SIG-M5 treated with dmso at 0.1 percent for 504 hours (cell line): ENCODE data around the gene DCTD.
"Not testable (repeated sequence)": the region's sequence is repeated elsewhere in the genome, so short reads cannot be mapped to it uniquely, and the experiment has no call there.

Experiments used
- DNase-seq: peaks from one replicate; lab custom pipeline; 2025; ENCODE audit not compliant: unreplicated experiment; lab: John Stamatoyannopoulos, UW

The DCTD gene

DNA sequence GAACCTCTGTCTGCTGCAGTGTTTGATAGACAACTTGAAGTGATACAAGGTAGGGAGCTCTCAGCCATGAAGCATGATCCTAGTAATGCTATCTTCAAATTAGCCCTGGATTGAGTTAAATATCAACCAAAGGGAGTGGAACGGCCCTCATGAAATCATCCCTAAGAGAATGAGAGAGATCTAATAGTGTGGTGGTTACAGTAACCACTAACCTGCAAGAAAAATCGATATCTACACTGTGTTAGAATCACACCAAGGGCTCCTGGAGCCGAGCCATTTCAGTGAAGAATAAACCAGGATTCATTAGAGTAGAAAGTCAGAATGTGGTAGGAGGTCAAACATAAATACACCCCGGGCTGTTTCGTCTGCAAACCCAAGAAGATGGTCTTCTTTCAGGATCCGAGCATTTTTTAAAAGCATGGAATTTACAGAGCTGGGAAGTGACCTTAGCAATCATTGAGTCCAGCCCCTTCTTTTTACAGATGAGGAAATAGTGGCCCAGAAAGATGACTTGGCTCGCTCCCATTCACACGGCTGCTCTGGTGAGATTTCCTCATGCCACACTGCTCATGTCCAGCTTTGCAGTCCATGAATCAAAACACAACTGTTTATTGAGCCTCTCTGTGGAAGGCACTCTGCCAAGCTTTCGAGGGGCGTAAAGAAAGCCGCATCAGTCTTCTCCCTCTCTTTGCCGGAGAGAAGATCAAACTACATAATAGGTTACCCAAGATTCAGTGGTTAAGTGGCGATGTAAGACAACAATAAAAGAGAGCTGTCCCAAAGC, 5.5 kb upstream of the DCTD start:
- DNase-seq = no peak

DNA sequence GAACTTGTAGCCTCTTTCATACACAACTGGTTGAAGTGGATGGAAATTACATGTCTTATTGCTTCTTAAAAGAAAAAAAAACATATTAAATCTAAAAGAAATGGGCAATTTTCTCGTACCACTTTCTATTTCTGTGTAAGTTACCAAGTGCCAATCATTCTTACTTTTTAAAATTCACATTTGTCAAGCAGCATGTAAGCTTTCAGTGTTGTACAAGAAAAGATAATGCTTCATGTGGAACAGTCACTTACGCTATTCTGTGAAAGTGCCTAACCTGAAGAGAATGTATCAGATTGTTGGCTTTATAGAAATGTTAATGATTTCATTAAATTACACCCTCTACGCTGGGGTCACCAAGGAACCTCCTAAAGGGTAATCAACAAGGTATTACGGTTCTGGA, 4.4 kb upstream of the DCTD start:
- no peak for DNase-seq

DNA sequence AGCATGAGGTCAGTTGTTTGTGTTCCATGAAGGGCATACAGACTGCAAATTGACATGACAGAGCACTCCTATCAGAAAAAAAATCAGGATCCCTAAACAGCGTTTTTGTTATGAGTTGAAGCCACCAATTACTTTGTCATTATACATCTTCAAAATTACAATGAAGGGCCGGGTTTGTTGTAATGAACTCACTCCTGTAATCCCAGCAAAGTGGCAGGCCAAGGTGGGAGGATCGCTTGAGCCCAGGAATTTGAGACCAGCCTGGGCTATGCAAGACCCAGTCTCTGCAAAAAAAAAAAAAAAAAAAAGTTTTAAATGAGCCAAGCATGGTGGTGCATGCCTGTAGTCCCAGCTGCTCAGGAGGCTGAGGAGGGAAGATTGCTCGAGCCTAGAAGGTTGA, 3.5 kb upstream of the DCTD start:
- no peak for DNase-seq

DNA sequence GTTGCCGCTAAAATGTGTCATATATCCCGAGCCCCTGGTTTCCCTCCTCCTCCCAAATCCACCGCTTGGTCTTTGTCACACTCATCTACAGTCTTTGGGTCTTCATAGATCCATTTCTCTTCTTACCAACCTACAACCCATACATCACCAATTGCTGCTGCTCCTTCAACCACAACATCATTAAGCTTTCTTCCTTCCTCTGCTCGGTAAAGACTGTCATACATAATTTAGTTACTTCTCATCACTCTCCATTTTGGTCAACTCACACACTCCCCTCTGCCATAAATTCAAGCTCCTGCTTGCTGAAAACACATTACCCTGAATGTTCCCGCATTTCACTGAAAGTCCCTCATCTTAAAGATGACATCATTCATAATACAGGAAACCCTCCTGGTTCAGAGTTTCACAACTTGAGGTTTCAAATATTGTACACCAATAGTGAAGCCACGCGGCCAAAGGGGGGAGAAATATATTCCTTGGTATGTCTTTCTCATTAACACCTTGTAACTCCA, 1.7 kb upstream of the DCTD start:
- peak; percentile 20 for DNase-seq

DNA sequence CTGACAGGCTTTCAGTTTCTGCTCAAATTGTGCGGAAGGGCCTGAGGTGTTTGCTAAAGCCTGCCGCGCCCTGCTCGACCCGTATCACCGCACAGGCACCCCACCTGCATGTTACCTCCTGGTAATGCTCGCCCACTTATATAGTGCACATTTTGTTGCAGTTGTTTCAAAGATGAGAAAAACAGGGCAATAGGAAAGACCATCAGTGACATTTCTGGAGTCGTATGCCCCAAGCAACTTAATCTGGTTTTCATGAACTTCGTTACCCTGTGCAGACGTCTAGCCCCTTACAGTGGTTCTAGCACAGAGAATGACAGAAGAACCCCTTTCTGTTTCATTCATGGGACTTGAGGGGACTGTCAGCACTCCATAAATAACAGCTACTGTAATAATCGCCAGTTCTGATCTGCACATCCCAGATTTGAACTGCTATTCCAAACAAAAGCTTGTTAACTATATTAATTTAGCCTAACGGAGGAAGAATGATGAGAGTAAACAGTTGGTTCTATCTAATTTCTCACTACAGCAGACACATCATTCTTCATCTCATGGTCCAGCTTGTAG, 940 bp upstream of the DCTD start:
- no peak for DNase-seq

DNA sequence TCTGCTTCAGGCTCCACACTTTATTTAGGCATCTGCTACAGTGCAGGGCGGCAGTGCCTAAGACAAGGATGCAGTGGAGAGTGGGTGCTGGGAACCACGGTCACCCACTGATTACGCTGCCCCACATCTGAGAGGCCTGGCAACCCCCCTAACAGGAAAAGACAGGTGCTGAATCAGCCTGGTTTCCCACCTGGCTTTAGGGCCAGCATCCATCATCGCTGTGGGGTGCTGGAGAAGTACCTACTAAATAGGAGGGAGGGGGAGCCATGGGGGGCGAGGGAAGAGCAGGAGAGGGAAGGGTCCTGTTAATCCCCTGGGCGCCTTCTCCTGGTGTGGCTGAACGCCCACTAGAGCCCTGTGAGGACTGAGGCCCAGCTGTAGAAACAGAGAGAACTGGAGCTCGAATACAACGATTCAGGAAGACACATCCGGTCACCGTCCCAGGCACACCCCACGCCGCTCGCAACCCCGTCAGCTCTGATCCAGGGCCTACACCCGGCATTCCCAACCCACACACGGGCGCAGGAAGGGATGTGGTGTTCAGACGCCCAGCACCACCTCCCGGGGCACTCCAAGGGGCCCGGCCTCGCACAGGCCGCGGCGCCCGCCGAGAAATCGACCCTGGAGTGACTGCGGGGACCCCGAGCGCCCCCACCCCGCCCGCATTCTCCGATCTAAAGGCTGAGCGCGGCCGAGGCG, 554 bp downstream of the DCTD start:
- DNase-seq = peak; percentile 27

DNA sequence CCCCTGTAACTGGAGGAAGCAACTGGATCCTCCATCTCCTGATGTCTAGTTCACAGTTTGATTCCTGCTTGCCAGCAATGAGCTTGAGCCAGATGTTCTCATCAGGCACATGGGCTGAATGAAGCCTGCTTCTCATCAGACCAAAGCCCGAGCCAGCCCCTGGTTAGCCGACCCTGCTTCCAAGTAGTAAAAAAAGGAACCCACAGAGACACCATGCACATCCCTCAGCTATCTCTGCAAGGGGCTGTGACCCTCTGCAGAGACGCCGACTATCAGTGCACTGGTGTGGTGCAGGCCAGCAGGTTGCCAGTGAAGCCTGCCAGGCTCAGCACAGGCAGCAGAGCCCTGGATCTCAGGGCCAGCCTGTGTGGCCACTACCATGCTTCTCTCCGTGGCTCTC, 2.8 kb downstream of the DCTD start:
- DNase-seq = no peak

DNA sequence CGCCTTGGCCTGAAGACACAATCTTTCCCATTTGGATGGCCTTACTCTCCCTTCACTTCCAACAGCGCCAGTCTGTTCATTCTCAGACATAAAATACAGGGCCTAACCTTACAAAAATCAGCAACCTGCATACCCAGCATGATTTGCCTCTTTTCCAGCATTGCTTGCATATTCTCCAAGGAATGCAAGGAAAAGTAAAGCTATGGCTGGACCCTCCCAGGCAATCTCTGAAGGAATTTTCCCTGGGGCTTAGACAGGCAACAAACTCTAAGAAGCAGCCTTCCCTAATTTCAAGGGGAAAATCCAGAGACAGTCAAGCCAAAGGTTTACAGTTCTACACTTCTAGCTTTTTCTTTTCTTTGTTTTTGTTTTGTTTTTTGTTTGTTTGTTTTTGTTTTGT, 3.6 kb downstream of the DCTD start:
- no peak for DNase-seq

DNA sequence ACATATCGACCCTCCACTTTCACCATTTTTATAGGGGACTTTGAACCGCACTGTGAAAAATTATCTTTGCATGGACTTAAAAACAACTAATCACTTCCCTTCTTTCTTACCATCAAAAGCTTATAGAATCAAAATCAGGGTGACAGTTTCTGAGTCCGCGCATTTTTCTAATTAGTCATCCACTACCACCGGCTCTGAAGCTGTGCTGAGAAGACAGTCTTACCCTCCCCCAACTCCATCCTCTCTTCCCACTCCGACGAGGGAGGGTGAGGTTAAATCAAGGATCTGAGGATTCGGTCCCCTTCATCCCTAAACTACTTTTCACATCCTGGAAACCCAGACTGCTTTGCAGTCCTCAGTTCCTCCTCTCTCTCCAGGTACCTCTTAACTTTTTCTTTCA, 4.2 kb downstream of the DCTD start:
- no peak for DNase-seq

DNA sequence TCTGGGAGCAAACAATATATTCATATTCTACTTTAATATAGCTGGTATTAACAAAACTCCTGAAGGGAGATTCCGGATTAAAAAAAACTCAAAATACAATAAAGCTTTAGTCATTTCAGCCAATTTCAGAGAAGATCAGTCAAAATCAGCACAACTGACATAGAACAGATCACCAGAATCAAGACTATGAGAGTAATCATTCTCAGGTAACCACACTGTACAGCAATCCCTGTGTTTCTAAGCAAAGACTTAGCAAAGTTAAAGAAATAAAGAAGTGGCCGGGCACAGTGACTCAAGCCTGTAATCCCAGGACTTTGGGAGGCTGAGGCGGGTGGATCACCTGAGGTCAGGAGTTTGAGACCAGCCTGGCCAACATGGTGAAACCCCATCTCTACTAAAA, 9.1 kb downstream of the DCTD start:
- DNase-seq = no peak

DNA sequence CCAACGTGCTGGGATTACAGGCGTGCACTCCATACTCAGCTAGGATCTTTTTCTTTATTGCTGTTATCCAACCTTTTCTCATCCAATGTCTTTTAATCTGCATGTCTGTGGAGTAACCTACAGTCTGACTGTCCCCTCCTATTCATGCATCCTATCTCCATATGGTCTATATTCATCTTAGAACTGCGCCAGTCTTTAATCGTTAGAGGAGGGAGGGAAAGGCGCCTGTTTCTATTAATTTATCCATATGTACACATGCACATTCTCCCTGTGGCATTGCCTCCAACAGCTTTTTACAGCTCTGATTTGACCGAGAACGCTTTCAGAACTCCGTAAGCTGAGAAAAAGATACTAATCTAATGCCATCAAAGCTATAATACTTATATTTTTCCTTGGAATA, 9.8 kb downstream of the DCTD start:
- DNase-seq = no peak

DNA sequence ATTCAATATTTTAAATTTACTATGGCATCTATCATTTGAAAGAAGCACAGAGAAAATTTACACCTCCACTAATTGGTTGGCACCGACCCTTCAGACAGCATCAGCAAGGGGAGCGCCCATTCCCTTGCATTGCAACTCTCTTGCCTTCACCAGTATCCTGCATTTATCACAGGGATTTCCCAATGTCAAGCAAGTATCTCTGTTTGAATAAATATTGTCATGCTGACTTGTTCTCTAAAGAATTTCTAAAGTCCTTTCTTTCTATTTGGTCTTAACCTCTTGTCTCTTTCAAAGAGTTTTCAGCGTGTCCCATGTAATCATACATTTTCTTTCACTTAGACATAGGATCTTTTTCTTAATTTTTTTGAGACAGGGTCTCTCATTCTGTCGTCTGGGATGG, 10.4 kb downstream of the DCTD start:
- no peak for DNase-seq

DNA sequence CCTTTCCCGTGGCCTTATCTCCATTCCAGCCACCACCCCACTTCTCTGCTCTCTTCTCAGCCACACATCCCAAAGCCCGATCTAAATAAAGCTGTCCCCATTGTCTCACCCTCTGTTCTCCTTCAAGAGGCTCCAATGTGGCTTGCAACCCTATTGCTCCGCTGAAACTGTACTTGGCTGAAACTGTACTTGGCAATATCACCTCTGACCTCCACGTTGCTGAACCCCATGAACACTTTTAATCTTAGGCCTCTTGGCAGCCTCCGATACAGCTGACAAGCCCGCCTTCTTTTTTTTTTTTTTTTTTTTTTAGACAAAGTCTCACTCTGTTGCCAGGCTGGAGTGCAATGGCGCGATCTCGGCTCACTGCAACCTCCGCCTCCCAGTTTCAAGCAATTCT, 12.1 kb downstream of the DCTD start:
- DNase-seq = no peak

DNA sequence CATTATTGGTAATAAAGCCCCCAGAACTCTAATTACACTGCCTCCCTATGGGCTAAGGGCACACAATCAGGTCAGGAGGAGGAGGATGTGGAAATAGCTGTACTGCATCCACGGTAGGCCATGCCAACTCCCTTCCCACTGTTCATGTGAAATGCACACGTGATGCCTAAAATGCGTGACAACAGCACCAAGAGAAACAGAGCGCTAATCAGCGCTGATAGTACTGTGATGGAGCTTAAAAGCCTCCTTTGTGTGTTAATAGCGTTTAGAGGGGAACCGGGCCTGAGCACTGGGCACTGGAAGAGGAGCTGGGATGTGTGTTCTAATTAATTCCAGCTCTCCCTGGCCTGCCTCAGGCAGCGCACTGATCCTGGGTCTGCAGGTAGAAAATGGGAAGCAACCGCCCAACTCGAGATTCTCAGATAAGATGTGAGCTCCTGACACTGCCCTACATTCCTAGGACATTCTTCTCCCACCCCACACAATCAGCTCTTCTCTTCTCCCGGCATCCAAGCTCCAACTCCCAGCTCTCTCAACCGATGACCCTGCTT, 12.9 kb downstream of the DCTD start:
- DNase-seq = no peak

DNA sequence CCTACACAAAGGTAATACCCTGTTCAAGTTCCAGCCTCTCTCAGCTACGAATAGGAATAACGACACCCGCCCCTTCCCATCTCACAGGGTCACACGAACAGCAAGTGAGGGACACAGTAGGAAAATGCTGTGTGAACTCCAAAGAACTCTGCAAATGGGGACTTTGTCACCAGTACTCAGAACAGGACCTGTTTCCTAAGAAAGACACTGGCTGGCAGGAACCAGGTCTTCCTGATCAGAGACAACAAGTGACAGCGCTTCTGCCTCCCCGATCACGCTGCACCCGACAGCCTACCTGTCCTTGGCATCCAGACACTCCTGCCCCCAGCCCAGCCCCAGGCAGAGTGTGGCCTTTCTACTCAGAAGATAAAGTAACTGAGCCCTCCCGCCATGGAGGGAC, 14.2 kb downstream of the DCTD start:
- DNase-seq = no peak

DNA sequence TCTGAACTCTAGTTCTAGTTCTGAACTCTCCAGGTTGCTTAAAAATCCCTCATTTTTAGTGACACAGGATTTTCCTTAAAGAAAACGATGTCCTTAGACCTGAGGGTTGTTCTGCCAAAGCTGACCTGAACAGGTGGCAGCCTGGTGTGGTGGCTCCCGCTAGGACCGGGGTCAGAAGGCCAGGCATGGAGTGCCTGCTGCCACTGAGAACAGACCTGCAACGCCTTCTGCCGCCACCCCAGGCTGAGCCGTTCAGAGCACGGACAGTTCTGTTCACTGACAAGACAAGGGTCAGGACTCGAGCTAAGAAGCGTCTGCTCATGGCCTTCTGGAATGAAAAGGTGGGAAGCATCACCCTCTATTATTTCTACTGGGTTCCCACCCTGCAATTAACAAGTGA, 15.8 kb downstream of the DCTD start:
- no peak for DNase-seq

DNA sequence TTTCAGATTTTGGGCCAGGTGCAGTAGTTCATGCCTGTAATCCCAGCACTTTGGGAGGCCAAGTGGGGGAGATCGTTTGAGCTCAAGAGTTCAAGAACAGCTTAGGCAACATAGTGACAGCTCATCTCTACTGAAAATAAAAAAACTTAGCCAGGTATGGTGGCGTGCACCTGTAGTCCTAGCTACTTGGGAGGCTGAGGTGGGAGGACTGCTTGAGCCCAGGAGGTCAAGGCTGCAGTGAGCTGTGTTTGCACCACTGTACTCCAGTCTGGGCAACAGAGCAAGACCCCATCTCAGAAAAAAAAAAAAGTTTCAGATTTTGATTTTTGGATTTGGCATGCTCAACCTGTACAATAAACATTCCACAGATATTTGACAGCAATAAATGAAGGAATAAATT, 17.2 kb downstream of the DCTD start:
- DNase-seq = not testable (repeated sequence)

DNA sequence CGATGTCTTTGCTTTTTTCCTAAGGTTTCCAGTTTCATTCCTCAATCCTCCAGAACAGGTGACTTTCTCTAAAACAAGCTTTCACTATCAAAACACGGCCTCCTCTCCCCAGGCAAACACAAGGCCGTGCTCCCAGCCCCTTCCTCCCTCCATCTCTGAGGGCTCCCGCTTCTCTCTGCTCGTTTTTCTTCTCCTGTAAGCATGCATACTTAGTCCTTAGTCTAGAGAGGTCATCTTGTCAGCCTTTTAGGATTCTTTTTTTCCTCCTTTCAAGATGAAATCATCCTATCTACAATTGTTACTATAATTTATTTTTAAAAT, 18.7 kb downstream of the DCTD start:
- no peak for DNase-seq

DNA sequence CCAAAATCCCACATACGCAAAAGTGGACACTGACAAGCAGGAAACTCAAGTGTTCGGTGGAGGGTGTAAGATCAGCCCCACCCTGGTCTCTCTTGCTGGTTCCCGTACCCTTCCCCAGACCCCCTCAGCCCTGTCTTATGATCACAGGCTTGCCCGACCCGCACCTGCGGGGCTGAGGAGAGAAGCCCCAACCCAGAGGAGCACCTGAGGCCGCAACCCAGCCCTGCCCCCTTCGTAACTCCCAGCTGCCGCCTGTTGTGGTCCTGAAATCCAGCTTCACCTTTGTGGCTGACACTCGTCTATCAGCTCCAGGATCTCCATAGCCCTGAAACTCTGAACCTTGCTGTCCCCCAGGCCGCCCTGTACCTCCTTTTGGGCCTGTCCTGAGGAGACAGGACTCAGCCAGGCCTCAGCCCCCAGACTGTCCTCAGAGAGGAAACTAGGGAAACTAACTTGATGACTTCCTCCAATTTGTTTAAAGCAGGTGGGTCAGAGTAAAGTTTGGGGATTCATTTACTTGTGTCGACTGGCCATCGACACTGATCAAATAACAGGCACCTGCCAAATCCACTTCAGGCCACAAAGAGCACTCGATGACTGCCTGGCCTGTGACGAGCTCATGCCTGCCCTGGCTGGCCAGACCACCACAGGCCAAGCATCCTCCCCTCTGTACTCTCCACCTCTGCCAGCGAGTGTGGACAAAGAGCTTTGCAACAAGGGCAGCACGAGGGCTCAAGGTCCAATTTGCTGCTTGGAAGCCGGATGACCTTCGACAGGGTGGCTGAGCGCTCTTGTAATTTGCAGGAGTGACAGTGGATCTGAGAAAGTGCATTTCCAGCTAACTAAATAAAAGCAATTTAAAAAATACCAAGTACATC, 19.3 kb downstream of the DCTD start:
- no peak for DNase-seq

DNA sequence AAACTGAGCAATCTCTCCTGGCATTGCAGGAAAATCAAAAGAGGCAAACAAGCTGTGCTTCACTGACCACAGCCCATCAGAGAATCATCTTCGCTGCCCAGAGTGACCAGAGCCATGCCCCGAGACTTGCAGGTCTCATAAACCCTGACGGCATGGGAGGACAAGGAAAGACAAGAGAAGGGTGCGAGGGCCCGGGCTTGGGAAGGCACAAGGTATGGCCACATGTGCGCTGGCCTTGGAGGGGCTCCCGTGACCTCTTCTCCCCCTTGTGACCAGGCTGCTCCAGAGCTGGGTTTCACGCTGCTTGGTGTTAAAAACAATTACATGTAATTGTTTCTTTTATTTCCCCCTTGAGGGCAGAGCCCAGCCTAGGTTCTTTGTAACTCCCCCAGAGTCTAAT, 20.8 kb downstream of the DCTD start:
- no peak for DNase-seq

DNA sequence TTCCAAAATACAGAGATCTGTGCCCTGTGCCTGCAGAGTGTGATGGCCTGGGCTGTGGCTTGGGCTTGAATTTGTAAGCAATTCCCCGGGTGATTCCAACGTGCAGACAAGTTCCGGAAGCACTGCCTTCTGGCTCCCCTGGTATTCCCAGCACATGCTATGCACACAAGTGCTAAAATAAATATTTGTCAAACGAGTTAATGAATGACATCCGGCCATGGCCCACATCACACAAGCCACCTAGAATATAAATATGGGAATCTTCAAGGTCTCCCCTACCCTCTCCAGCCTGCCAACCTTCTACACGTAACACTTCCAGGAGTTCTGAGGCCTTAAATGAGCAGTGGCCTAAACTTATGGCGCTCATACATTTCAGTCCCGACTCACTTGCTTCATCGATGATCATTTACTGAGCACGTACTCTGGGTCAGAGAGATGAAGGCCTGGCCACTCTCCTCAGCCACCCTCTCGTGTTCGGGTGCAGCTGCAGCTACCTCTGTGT, 21.3 kb downstream of the DCTD start:
- DNase-seq = no peak
